Stimulated activated CD8-positive, alpha-beta memory T cell treated with anti-CD3 and anti-CD28 coated beads, Interleukin-2, amount 100 ng/mL, for 1 hour (primary cell): Measurements from ENCODE around the gene TMEM163.

Experiments used
- DNase-seq, 2 donors: peaks; one replicate each; pipeline ENCODE4 v3.0.0-alpha.2; 2020; ENCODE audit warnings: low read depth in 2 of 2

The TMEM163 gene

DNA sequence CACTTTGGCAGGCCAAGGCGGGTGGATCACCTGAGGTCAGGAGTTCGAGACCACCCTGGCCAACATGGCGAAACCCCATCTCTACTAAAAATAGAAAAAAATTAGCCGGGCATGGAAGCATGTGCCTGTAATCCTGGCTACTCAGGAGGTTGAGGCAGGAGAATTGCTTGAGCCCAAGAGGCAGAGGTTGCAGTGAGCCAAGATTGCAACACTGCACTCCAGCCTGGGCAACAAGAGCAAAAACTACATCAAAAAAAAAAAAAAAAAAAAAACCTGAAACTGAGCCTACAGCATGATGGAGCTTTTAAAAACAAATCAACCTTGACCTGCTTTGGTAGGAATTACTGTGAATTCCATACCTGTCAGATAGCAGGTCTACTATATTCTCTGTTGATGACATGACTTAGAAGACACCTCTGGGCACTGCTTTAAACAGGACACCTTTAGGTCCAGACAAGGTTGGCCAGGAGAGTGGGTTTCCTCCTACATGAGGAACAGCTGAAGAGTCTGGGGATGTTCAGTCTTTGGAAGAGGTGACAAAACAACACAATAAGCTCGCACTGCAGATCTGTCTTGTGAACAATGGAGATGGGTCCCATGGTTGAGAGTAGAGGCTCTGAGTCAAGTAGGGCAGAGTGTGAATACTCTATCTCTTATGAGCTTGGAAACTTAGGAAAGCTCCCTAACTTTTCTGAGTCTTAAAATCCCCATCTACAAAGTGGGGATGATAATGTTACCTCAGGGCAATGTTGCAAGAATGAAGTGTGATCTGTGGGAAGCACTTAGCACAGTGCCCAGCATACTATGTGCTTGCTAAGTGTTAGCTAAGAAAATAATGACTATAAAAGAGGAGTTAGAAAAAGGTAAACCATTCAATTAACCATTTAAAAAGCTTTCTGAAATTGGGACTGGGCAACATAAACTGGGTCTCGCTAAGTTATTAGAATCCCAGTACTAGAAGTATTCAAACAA lies 25.2 kb downstream of the TMEM163 start:
- DNase-seq, result no peak

- DNase-seq, result no peak
Observed at GRCh38 chr2:134692499-134692898, 26.3 kb downstream of the TMEM163 start.

DNA sequence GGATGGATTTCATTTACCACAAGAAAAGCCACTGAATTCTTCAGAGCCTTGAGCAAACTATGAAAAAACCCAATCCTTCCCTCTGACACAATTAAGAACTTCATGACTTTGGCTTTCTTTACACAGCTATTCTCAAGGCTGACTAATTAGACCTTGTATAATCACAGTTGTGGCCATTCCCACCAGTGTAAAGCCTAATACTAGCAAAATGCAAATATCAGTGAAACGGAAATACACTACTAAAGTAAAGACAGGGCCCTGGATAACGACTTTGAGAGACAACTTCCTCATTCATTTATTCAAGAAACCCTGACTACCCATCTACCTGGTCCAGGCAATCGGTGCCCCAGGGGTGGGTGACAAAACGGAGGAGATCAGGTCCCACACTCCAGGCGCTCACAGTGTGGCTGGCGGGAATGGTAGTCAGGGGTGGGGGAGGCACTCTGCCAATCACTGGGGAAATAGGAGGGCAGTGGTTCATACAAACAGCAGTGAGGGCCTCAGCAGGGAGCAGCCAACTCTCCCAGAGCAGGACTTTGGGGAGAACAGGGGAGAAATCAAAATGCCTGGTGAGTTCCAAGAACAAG lies 28.1 kb downstream of the TMEM163 start:
- DNase-seq, result no peak

DNA sequence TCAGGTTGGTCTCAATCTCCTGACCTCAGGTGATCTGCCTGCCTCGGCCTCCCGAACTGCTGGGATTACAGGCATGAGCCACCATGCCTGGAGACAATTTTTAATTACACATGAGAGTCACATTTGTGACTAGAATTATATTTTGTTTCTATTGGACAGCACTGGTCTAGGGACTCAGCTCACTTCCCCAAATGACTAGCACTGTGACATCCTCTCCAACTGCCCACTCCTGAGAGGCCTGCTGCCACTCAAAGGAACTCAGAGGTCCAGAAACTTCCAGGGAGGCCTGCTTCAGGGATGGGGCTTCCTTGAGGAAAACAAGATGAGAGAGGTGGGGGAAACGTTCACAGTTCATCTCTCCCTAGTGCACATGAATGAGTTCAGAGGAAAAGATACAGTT lies 29.5 kb downstream of the TMEM163 start:
- no peak for DNase-seq

DNA sequence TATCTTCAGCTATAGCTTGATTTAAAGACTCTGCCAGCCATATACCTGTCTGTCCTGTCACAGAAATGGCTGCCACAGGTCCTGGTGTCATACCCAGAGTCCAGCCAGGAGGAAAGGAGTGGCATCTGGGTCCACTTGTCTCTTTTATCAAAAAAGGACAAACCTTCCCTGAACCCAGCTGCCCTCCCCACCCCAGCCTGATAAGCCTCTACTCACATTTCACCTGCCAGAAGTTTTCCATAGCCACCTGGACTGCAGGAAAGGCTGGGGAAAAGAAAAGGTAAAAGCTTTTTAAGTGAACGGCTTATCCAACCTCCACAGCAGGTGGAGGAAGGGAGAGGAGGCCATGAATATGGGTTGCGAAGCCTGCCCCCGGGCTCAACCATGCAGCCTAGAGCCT lies 32.8 kb downstream of the TMEM163 start:
- DNase-seq, result no peak

- DNase-seq, result no peak
Observed at GRCh38 chr2:134683561-134684112, 35.2 kb downstream of the TMEM163 start.

GRCh38 chr2:134682726-134683125 lies 36.1 kb downstream of the TMEM163 start:
- DNase-seq, result no peak

- no peak for DNase-seq
Observed at GRCh38 chr2:134681201-134681600, 37.6 kb downstream of the TMEM163 start.

- DNase-seq, result no peak
Observed at GRCh38 chr2:134679745-134680144, 39.1 kb downstream of the TMEM163 start.

GRCh38 chr2:134679294-134679693 lies 39.5 kb downstream of the TMEM163 start:
- no peak for DNase-seq

GRCh38 chr2:134677856-134678756 lies 40.7 kb downstream of the TMEM163 start:
- DNase-seq, result no peak

GRCh38 chr2:134676960-134677359 lies 41.8 kb downstream of the TMEM163 start:
- no peak for DNase-seq

GRCh38 chr2:134675314-134675713 lies 43.5 kb downstream of the TMEM163 start:
- no peak for DNase-seq

DNA sequence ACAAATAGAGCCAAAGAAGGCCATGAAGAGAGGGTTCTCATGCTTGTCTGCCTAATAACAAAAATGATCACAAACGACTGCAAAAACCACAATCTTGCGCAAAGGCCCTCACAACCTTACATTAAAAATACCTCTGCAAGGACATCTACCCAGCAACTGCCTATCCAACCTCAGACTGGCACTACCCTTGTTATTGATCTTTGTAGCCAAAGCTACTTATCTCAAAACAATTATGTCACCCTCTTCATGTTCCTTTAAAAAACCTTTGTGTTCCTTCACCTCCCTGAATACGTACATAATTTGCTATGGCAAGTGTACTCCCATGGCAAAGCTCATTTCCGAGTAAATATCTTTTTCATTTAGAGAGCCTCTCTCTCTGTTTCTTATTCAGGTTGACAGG lies 44.1 kb downstream of the TMEM163 start:
- no peak for DNase-seq

DNA sequence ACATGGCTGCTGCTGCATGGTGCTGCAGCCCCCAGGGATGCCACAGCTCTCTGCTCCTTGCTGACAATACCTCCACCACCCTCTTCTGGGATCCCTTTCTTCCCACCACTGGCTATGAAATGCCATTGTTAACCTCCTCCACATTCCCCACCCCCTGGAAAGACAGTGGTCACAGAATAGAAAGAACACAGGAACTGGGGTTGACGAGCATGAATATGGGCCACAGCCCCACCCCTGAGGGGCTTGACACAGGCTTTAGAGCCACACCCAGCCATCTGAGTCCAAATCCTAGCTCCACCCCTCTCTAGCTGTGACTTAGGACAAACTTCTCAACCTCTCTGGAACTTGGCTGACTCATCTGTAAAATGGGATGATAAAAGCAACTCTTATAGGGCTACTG lies 47.3 kb downstream of the TMEM163 start:
- DNase-seq, result no peak

- DNase-seq, result no peak
Observed at GRCh38 chr2:134670955-134671354, 47.8 kb downstream of the TMEM163 start.

GRCh38 chr2:134669731-134670669 lies 48.8 kb downstream of the TMEM163 start:
- DNase-seq, result peak in 1 of 2 donors; percentile 39

- peak; percentile 46 to 69 for DNase-seq
Observed at GRCh38 chr2:134668821-134669220, 50.0 kb downstream of the TMEM163 start.

DNA sequence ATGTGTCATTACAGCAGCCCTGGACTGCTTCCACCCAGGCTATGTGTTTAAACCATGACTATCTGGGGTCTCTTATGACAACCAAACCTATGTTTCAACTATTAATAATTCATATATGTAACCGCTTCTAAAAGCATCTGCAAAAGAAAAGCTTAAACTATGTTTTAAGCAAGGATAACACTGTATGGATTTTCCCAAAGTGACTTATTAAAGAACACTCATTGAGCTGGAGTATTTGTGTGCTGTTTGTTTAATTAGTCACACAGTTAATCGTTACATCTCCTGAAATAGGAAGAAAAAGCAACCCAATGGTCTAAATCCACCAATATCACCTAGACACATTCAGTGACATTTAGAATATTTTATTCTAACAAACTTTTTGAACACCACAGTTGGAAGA lies 51.3 kb downstream of the TMEM163 start:
- no peak for DNase-seq

- DNase-seq, result no peak
Observed at GRCh38 chr2:134667081-134667480, 51.7 kb downstream of the TMEM163 start.
